Endothelial cell of umbilical vein (primary cell): ENCODE data around the gene FGD3. TPM values are rescaled to one million over a fixed set of nuclear protein-coding genes. Genes with fewer than 3 reads are reported as not detected.

Source experiments
- BruUV-seq: library from RNA; stranded (reverse); fragments of 400-500 nt; replicated peaks from 2 replicates; lab custom pipeline; 2021; lab: Mats Ljungman, UMichigan
- CTCF ChIA-PET: fragments of 300-600, 350-600 bp; sonication (Branson Sonifier 250); formaldehyde crosslinking; loops from one replicate; lab custom pipeline; 2021; ENCODE audit warnings: antibody characterized with exemption, inconsistent platforms; lab: Charles Lee
- POLR2A ChIA-PET: fragments of 300-600, 350-600 bp; sonication (Branson Sonifier 250); formaldehyde crosslinking; loops from one replicate; lab custom pipeline; 2021; ENCODE audit warnings: antibody characterized with exemption, inconsistent platforms; lab: Charles Lee
- DNase-seq: peaks from one replicate; pipeline ENCODE4 v3.0.0-alpha.2; 2011; ENCODE audit warnings: low read depth, low spot score
- FAIRE-seq: peaks from 2 replicates; lab custom pipeline; 2011; peaks lifted over from hg19 to GRCh38; lab: Jason Lieb, UNC
- H2AFZ ChIP-seq: 2 replicates; pipeline ENCODE4 v1.6.0; 2012; ENCODE audit warnings: low read depth, low read length, control low read depth, inconsistent platforms
- H3K27ac ChIP-seq: 2 replicates; pipeline ENCODE4 v1.5.1; 2011; ENCODE audit warnings: low read depth, mild to moderate bottlenecking, control low read depth, low read length, moderate library complexity; ENCODE audit not compliant: insufficient read depth
- H3K27me3 ChIP-seq, 2 experiments: 2 replicates each; pipeline versions ENCODE4 v1.6.0 to v1.6.1; 2011; ENCODE audit warnings: low read length in 2 of 2, mixed read lengths in 1 of 2; ENCODE audit not compliant: control insufficient read depth in 2 of 2, insufficient read depth in 2 of 2
- H3K36me3 ChIP-seq, 2 experiments: 2 replicates in 1 of 2; 3 replicates in 1 of 2; pipeline ENCODE4 v1.5.1; 2011; ENCODE audit warnings: low read length in 2 of 2, mild to moderate bottlenecking in 1 of 2, moderate library complexity in 1 of 2; ENCODE audit not compliant: control insufficient read depth in 2 of 2, insufficient read depth in 2 of 2; ENCODE audit errors: extremely low read depth in 1 of 2
- H3K4me1 ChIP-seq: 3 replicates; pipeline ENCODE4 v1.5.1; 2011; ENCODE audit warnings: mild to moderate bottlenecking, low read length; ENCODE audit not compliant: control insufficient read depth, insufficient read depth; ENCODE audit errors: extremely low read depth
- H3K4me2 ChIP-seq: 2 replicates; pipeline ENCODE4 v1.6.1; 2011; ENCODE audit warnings: low read length, control low read depth, mixed read lengths; ENCODE audit not compliant: insufficient read depth
- H3K4me3 ChIP-seq, 3 experiments: fragments of 200-600 bp in 1 of 3; sonication (generic), shearing (Covaris generic) in 1 of 3; replicated peaks in 1 of 3; 2 replicates each; pipeline ENCODE4 v1.5.1; 2011 to 2016; ENCODE audit warnings: control low read depth in 3 of 3, low read length in 3 of 3, mild to moderate bottlenecking in 2 of 3, inconsistent platforms in 1 of 3, low read depth in 1 of 3, moderate library complexity in 1 of 3; ENCODE audit not compliant: insufficient read depth in 1 of 3
- H3K79me2 ChIP-seq: 2 replicates; pipeline ENCODE4 v1.6.0; 2012; ENCODE audit warnings: low read length, inconsistent platforms; ENCODE audit not compliant: control insufficient read depth, insufficient read depth
- H3K9ac ChIP-seq: replicated peaks from 2 replicates; pipeline ENCODE3; 2011; ENCODE audit warnings: low read length, control low read depth; ENCODE audit not compliant: insufficient read depth; ENCODE audit errors: extremely low read depth
- H3K9me1 ChIP-seq: replicated peaks from 3 replicates; pipeline ENCODE4 v1.6.0; 2011; ENCODE audit warnings: mild to moderate bottlenecking, low read length; ENCODE audit not compliant: control insufficient read depth, insufficient read depth; ENCODE audit errors: extremely low read depth
- H3K9me3 ChIP-seq: replicated peaks from 2 replicates; pipeline ENCODE4 v1.5.1; 2012; ENCODE audit warnings: low read length, inconsistent platforms; ENCODE audit not compliant: control insufficient read depth, insufficient read depth
- H4K20me1 ChIP-seq: replicated peaks from 2 replicates; pipeline ENCODE3; 2011; ENCODE audit warnings: mild to moderate bottlenecking, low read length; ENCODE audit not compliant: control insufficient read depth, insufficient read depth; ENCODE audit errors: extremely low read depth
- CTCF ChIP-seq, 2 donors: IDR thresholded peaks; 1 replicate in 1 of 2; 2 replicates in 1 of 2; pipeline ENCODE4 v1.5.1; 2011; ENCODE audit warnings: low read length in 2 of 2, mild to moderate bottlenecking in 2 of 2, moderate library complexity in 2 of 2, control low read depth in 1 of 2, inconsistent platforms in 1 of 2, low read depth in 1 of 2; ENCODE audit not compliant: insufficient read depth in 1 of 2; ENCODE audit errors: extremely low read depth in 1 of 2
- EZH2 ChIP-seq: IDR thresholded peaks from 2 replicates; pipeline ENCODE4 v1.6.1; 2012; ENCODE audit warnings: borderline replicate concordance, low read depth, mild to moderate bottlenecking, moderate library complexity, low read length, inconsistent platforms; ENCODE audit not compliant: severe bottlenecking
- FOS ChIP-seq: IDR thresholded peaks from 2 replicates; pipeline ENCODE4 v1.6.1; 2011; ENCODE audit warnings: mild to moderate bottlenecking, low read length, moderate library complexity, borderline replicate concordance; ENCODE audit not compliant: insufficient read depth
- GATA2 ChIP-seq: IDR thresholded peaks from 2 replicates; pipeline ENCODE4 v1.7.0; 2011; ENCODE audit warnings: low read depth, mild to moderate bottlenecking, moderate library complexity, mixed read lengths, low read length; ENCODE audit not compliant: insufficient read length, insufficient read depth
- JUN ChIP-seq: IDR thresholded peaks from 2 replicates; pipeline ENCODE4 v1.6.1; 2011; ENCODE audit warnings: borderline replicate concordance, low read depth; ENCODE audit not compliant: insufficient read length, insufficient read depth
- MAX ChIP-seq: IDR thresholded peaks from 2 replicates; pipeline ENCODE4 v1.6.1; 2011; ENCODE audit not compliant: insufficient read depth, insufficient read length
- MYC ChIP-seq: IDR thresholded peaks from one replicate; pipeline ENCODE4 v1.6.1; 2011; ENCODE audit warnings: mild to moderate bottlenecking, low read depth, low read length
- POLR2A ChIP-seq: IDR thresholded peaks from 2 replicates; pipeline ENCODE4 v1.6.1; 2012; ENCODE audit warnings: low read depth, mild to moderate bottlenecking, control low read depth, low read length
- POLR2AphosphoS5 ChIP-seq: IDR thresholded peaks from 2 replicates; pipeline ENCODE4 v1.6.1; 2012; ENCODE audit warnings: low read depth, mild to moderate bottlenecking, control low read depth, low read length, moderate library complexity; ENCODE audit not compliant: insufficient read depth
- dilution Hi-C: fragments of 300-500 bp; cut with MboI; formaldehyde crosslinking; loops from one replicate; pipeline ENCODE4 v1.15.0; 2019; ENCODE audit warnings: low sequenced_read_pairs; ENCODE audit not compliant: extremely low pct_ligation_motif_present
- intact Hi-C: fragments of 100-400 bp; cut with micrococcal nuclease; formaldehyde crosslinking; loops from one replicate; pipeline ENCODE4 v1.10.0; 2022
- polyA plus RNA-seq, 4 experiments: library from polyadenylated mRNA; depleted of rRNA in 3 of 4; stranded (reverse) in 3 of 4; unstranded in 1 of 4; fragments of >200 nt; gene quantifications; 2 replicates each; pipeline versions ENCODE4 v1.2.1 to v1.2.3, GENCODE V29; 2011 to 2012; ENCODE audit warnings: missing spikeins in 1 of 4
- total RNA-seq: library from RNA; stranded (reverse); gene quantifications from 2 replicates; pipeline ENCODE4 v1.2.3, GENCODE V29; 2021

The FGD3 gene
- total and polyA plus RNA-seq, 2 donors (not counting 3 experiments of a cell fraction or from before 2014, with no cell fraction given), result not detected

DNA sequence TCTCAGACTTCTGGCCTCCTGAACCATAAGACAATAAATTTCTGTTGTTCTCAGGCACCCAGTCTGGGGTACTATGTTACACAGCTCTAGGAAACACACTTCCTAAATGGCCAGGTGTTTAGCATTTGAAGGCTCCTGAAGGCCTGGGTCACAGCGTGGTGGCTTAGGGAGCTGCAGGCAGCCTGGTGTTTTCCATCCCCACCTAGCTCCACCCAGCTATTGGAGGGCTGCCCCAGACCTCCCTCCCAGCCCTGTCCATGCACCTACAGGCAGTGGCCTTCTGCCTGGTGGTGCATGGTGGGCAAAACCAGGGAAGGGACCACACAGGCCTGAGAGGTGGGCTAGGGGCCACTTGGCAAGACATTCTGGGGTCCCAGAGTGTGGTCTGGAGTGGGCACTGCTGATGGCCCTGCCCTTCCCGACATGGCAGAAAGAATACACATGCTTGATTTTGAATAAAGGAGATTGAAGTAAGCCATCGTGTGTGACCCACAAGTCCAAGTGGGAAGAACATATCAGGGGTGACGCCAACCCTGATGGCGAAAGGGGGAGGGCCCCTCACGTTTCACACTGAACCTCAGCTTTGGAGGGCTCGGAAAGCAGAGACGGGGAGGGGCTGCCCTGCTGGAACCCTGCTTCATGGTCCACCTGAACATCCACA is 109.8 kb downstream of the FGD3 start:
- Histone ChIP-seq H3K9ac (no peak overlapping the region), H2AFZ (no peak overlapping the region), H3K9me3 (no peaks in the 10 kb centered on the region), H3K4me3 (no peak overlapping the region), H3K36me3 (no peaks in the 10 kb centered on the region), H3K27ac (no peak overlapping the region), H3K27me3 (peaks cover 0 to 2% of the 10 kb centered on the region in 2 experiments), H3K4me2 (no peak overlapping the region), H3K79me2 (no peaks in the 10 kb centered on the region), H3K4me1 (no peaks in the 10 kb centered on the region), H4K20me1 (no peaks in the 10 kb centered on the region), H3K9me1 (no peaks in the 10 kb centered on the region)
- ChIA-PET POLR2A (no interaction called here), CTCF (interaction anchor here (0.7 to 1.5 kb wide), 2 partner anchors 52 to 54 kb away, joined by 3 read pairs; no protein-coding TSS in a partner anchor)
- no peak for FAIRE-seq
- dilution Hi-C loops, result no loop called here
- TF ChIP-seq GATA2, result no peak
- TF ChIP-seq FOS, result no peak
- TF ChIP-seq MYC, result no peak
- TF ChIP-seq POLR2A, result no peak
- no peak for TF ChIP-seq POLR2AphosphoS5
- no peak for TF ChIP-seq EZH2
- TF ChIP-seq MAX, result no peak
- TF ChIP-seq CTCF (IDR thresholded peaks at IDR 0.05; ENCODE audit: extremely low read depth in 1 of 2, insufficient read depth in 1 of 2, low read depth in 1 of 2, low read length in 2 of 2), result no peak
- TF ChIP-seq JUN, result no peak
- BruUV-seq, result no TSS peak
- DNase-seq, result no peak
- intact Hi-C loops, result loop anchor here (5.0 kb wide), 1 partner anchor 35 kb away; no protein-coding TSS in a partner anchor
